HG02798 (cell line): ENCODE results near the gene SS18L1.
"Not testable (repeated sequence)": the region's sequence is repeated elsewhere in the genome, so short reads cannot be mapped to it uniquely, and the experiment has no call there.

Experiments
- ATAC-seq: cut with Tn5 transposase; IDR thresholded peaks from one replicate; pipeline ENCODE4 v1.9.1; 2021; ENCODE audit warnings: mild to moderate bottlenecking; ENCODE audit not compliant: unreplicated experiment, poor library complexity

SS18L1 gene, protein sequence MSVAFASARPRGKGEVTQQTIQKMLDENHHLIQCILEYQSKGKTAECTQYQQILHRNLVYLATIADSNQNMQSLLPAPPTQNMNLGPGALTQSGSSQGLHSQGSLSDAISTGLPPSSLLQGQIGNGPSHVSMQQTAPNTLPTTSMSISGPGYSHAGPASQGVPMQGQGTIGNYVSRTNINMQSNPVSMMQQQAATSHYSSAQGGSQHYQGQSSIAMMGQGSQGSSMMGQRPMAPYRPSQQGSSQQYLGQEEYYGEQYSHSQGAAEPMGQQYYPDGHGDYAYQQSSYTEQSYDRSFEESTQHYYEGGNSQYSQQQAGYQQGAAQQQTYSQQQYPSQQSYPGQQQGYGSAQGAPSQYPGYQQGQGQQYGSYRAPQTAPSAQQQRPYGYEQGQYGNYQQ

DNA sequence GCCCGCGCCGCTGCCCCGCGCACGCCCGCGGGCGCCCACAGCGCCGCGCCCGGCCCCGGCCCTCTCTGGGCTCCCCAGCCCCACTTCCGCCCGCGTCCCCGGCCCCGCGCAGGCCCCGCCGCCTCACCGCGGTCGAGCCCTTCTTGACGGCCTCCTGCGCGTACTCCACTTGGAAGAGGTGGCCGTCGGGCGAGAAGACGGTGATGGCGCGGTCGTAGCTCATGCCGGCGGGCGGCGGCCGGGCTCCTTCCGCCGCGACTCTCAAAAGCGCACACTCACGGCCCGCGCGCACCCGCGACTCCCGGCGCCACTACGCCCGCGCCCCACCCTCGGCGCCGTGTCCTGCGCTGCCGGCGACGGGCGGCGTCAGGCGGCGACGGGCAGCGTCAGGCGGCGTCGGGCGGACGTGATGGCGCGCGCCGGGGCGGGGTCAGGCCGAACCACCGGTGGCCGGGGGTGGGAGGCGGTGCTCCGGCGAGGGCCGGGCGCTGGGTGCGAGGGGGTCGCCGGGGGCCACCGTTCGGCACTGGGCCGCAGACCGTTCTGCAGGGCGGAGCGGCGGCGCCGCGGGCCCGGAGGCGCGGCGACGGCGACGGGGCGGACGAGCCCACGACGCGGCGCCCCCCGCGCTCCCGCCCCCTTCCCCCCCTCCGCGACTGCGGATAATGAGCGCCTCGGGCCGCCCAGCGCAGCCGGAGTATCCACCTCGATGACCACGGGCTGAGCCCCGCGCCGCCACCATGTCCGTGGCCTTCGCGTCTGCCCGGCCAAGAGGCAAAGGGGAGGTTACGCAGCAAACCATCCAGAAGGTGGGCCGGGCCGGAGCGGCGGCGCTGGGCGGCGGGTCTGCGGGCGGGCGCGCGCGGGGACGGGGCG lies at the start of gene SS18L1, which contains the start of gene PSMA7:
Gene SS18L1, plus strand, starts transcription at position 689 of the 876 bp plus-strand sequence. Its CDS starts 52 bp downstream, at position 741.
Gene PSMA7, minus strand, starts transcription at position 314 of the 876 bp plus-strand sequence. Its CDS starts 91 bp downstream, at position 223.
- peak; percentile 77 for ATAC-seq

GRCh38 chr20:62096421-62097380 lies 46.9 kb upstream of the SS18L1 start:
- ATAC-seq = no peak

DNA sequence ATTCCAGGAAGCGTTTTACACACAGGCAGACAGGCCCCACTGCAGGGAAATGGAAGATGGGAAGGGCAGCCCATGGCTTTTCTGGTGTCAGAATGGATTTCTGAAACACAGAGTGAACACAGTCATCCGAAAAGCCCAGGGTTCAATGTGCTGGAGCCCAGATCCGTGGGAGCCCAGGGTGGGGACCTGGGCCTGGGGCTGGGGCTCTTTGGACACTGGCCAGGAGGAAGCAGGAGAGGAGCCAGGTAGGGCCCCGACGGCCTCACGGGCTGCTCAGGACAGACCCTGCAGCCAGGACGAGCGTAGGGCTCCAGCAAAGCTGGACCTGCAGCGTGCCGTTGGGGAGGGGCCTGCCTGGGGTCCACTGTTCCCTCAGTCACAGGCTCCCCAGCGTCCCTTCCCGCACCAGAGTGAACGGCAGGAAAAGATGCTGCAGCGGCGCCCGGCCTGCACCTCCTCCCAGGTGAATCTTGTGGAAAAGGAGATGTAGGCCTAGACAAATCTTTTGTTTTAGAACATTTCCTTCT lies 45.6 kb upstream of the SS18L1 start:
- no peak for ATAC-seq

DNA sequence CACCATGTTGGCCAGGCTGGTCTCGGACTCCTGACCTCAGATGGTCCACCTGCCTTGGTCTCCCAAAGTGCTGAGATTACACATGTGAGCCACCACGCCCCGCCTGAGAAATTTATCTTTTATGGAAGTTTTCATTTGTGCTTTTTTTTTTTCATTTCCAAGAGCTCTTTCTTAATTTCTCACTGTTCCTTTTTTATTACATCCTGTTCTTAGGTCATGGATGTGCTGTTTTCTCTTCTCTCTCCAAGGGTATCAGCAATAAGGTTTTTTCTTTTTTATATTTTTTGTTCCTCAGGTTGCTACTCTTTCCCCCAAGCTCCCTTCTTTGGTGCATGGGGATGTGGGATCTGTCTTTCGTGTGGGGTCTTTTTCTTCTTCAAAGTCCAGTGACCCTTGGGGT lies 42.5 kb upstream of the SS18L1 start:
- ATAC-seq = no peak

- no peak for ATAC-seq
These were observed 39.9 kb upstream of the SS18L1 start for GRCh38 chr20:62103508-62104233.

- no peak for ATAC-seq
These were observed 39.3 kb upstream of the SS18L1 start for GRCh38 chr20:62104234-62104789.

- ATAC-seq = no peak
These were observed 38.7 kb upstream of the SS18L1 start for GRCh38 chr20:62104791-62105345.

- no peak for ATAC-seq
These were observed 38.0 kb upstream of the SS18L1 start for GRCh38 chr20:62105592-62105991.

GRCh38 chr20:62111148-62111547 lies 32.4 kb upstream of the SS18L1 start:
- ATAC-seq = no peak

- no peak for ATAC-seq
These were observed 31.2 kb upstream of the SS18L1 start for GRCh38 chr20:62112368-62112767.

DNA sequence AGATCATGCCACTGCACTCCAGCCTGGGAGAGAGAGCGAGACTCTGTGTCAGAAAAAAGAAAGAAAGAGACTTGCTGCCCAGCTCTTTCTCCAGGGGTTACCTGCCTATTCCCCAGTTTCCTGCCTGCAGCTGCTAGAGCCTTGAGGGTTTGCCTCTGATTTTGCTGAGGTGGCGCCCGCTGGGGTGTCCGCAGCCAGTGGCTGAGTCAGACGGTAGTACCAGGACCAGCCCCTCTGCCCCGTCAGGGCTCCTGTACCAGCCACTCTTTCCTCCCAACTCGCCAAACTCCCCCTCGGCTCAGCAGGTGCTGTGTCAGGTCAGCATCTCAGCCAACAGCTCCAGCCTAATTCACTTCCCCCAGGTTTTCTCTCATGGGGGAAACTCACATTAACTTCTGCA lies 28.7 kb upstream of the SS18L1 start:
- ATAC-seq = no peak

- not testable (repeated sequence) for ATAC-seq
These were observed 27.7 kb upstream of the SS18L1 start for GRCh38 chr20:62115800-62116407.

- ATAC-seq = no peak
These were observed 26.8 kb upstream of the SS18L1 start for GRCh38 chr20:62116558-62117361.

DNA sequence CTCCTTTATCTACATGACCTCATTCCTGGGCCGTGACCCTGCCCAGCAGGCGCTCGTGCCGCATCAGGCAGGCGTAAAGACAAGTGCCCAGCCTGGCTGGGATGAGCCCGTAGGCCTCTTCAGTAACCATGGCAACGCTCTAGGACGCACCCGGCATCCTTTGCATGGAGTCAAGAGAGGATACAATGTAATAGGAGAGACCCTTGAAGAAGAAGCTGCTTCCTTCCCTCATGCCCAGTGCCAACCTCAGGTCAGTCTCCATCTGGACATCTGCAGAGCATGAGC lies 26.3 kb upstream of the SS18L1 start:
- no peak for ATAC-seq

DNA sequence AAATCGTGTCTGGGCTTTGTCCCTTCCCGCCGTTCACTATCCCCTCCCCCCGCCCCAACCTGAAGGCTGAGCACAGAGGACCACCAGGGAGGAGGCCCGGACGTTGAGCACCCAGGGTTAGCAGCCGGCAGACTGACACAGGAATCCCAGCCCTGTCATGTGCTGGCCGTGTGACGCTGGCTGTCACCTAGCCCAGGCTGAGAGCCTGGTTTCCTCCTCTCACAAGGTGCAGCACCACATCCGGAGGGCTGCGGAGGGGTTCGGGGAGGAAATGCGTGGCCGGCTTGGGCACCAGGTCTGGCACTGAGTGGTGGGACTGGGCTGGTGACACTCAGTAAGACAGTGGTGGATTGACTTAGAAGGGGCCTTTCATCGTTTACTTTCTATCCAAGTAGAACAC lies 25.9 kb upstream of the SS18L1 start:
- ATAC-seq = no peak

- ATAC-seq = no peak
These were observed 25.2 kb upstream of the SS18L1 start for GRCh38 chr20:62118113-62119043.

GRCh38 chr20:62119115-62119514 lies 24.5 kb upstream of the SS18L1 start:
- no peak for ATAC-seq
